ENCODE data around the gene SPIN4. TPM values are rescaled to one million over a fixed set of nuclear protein-coding genes. Genes with fewer than 3 reads are reported as not detected.

SPIN4 gene
- total RNA-seq, 1 experiment from 2014 or later: 12.4 TPM

DNA sequence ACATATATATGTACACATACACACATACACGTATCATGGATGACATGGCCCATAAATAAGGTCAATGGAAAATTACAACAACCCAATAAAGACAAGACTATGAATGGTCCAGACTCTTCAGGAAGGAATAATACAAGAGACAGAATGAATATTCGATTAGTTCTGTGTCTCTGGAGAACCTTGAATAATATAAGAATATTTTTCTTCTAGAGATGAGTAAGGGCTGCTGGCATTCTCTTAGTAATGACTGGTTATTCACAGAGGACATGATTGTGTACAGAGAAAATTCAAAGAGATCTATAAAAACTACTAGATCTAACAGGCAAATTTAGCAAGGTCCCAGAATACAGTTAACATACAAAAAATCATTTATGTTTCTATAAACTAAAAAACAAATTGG, 23.3 kb downstream of the SPIN4 start:
- no peak for DNase-seq (ENCODE audit: low spot score)
- no peaks in the 10 kb centered on the region for H3K36me3 Mint-ChIP-seq
- peaks cover 4% of the 10 kb centered on the region for H3K4me1 Mint-ChIP-seq
- H3K9me3 Mint-ChIP-seq: no peaks in the 10 kb centered on the region; the same call in 1 of the 2 replicates
- H3K27ac Mint-ChIP-seq: no peak overlapping the region
- ChIA-PET POLR2A (no interaction called here), CTCF (no interaction called here)
- H3K27me3 Mint-ChIP-seq (ENCODE audit: low read depth): no peaks in the 10 kb centered on the region; the same call in 1 of the 2 replicates
- no peak for ATAC-seq
- no peak overlapping the region for H3K4me3 Mint-ChIP-seq
- TF ChIP-seq CREM (CRISPR knock-in tag; IDR thresholded peaks at IDR 0.05) (no peak), HMGA2 (CRISPR knock-in tag; IDR thresholded peaks at IDR 0.05) (no peak), ZBTB43 (CRISPR knock-in tag; IDR thresholded peaks at IDR 0.05) (no peak), RELA (CRISPR knock-in tag; IDR thresholded peaks at IDR 0.05; ENCODE audit: borderline replicate concordance) (no peak), PRRX2 (CRISPR knock-in tag; IDR thresholded peaks at IDR 0.05) (no peak), ZNF138 (CRISPR knock-in tag; conservative IDR thresholded peaks at IDR 0.05) (no peak), ZNF416 (CRISPR knock-in tag; IDR thresholded peaks at IDR 0.05) (no peak), SMAD3 (CRISPR knock-in tag; IDR thresholded peaks at IDR 0.05; ENCODE audit: borderline replicate concordance) (no peak), AFF4 (CRISPR knock-in tag; IDR thresholded peaks at IDR 0.05; ENCODE audit: borderline replicate concordance) (no peak)
- TF ChIP-seq, protein P1, sequence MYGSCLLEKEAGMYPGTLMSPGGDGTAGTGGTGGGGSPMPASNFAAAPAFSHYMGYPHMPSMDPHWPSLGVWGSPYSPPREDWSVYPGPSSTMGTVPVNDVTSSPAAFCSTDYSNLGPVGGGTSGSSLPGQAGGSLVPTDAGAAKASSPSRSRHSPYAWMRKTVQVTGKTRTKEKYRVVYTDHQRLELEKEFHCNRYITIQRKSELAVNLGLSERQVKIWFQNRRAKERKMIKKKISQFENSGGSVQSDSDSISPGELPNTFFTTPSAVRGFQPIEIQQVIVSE (CRISPR knock-in tag; IDR thresholded peaks at IDR 0.05; ENCODE audit: borderline replicate concordance): no peak

GRCh38 chrX:63299596-63299995, 51.5 kb downstream of the SPIN4 start:
- CTCF ChIA-PET: no interaction called here
- ATAC-seq: no peak
- Mint-ChIP-seq H3K27ac (no peak overlapping the region), H3K4me1 (no peaks in the 10 kb centered on the region), H3K36me3 (peaks cover 10% of the 10 kb centered on the region), H3K27me3 (ENCODE audit: low read depth) (no peaks in the 10 kb centered on the region), H3K4me3 (no peak overlapping the region), H3K9me3 (peaks cover 25% of the 10 kb centered on the region)
- TF ChIP-seq ETV6 (CRISPR knock-in tag; IDR thresholded peaks at IDR 0.05): no peak
- TF ChIP-seq ATF1 (CRISPR knock-in tag; IDR thresholded peaks at IDR 0.05): no peak
- no peak for TF ChIP-seq ZNF396 (CRISPR knock-in tag; IDR thresholded peaks at IDR 0.05; ENCODE audit: borderline replicate concordance)
- TF ChIP-seq, protein P2, sequence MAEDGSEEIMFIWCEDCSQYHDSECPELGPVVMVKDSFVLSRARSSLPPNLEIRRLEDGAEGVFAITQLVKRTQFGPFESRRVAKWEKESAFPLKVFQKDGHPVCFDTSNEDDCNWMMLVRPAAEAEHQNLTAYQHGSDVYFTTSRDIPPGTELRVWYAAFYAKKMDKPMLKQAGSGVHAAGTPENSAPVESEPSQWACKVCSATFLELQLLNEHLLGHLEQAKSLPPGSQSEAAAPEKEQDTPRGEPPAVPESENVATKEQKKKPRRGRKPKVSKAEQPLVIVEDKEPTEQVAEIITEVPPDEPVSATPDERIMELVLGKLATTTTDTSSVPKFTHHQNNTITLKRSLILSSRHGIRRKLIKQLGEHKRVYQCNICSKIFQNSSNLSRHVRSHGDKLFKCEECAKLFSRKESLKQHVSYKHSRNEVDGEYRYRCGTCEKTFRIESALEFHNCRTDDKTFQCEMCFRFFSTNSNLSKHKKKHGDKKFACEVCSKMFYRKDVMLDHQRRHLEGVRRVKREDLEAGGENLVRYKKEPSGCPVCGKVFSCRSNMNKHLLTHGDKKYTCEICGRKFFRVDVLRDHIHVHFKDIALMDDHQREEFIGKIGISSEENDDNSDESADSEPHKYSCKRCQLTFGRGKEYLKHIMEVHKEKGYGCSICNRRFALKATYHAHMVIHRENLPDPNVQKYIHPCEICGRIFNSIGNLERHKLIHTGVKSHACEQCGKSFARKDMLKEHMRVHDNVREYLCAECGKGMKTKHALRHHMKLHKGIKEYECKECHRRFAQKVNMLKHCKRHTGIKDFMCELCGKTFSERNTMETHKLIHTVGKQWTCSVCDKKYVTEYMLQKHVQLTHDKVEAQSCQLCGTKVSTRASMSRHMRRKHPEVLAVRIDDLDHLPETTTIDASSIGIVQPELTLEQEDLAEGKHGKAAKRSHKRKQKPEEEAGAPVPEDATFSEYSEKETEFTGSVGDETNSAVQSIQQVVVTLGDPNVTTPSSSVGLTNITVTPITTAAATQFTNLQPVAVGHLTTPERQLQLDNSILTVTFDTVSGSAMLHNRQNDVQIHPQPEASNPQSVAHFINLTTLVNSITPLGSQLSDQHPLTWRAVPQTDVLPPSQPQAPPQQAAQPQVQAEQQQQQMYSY (CRISPR knock-in tag; IDR thresholded peaks at IDR 0.05): no peak
- POLR2A ChIA-PET: no interaction called here
- DNase-seq (ENCODE audit: low spot score): no peak

Data from WTC11 (cell line).